GM19023 (cell line): Measurements from ENCODE around the gene LEKR1.
"Not testable (repeated sequence)": the region's sequence is repeated elsewhere in the genome, so short reads cannot be mapped to it uniquely, and the experiment has no call there.

Source experiments
- ATAC-seq: cut with Tn5 transposase; IDR thresholded peaks from one replicate; pipeline ENCODE4 v1.9.1; 2021; ENCODE audit warnings: mild to moderate bottlenecking, moderate library complexity; ENCODE audit not compliant: unreplicated experiment

The LEKR1 gene

DNA sequence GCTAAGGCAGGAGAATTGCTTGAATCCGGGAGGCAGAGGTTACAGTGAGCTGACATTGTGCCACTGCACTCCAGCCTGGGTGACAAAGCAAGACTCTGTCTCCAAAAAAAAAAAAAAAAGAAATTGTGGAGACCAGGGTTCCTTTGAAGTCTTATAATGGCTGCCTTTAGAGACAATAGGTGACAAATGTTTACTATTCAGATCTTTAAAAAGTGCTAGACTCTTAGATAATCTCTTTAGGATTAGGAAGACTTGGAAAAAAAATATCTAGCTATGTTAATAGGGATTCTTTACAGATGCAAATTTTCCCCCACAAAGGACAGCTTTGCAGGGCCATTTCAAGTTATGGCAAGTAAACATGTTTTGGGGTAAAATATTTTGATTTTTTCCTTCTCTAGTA lies 71.7 kb downstream of the LEKR1 start:
- ATAC-seq: not testable (repeated sequence)

DNA sequence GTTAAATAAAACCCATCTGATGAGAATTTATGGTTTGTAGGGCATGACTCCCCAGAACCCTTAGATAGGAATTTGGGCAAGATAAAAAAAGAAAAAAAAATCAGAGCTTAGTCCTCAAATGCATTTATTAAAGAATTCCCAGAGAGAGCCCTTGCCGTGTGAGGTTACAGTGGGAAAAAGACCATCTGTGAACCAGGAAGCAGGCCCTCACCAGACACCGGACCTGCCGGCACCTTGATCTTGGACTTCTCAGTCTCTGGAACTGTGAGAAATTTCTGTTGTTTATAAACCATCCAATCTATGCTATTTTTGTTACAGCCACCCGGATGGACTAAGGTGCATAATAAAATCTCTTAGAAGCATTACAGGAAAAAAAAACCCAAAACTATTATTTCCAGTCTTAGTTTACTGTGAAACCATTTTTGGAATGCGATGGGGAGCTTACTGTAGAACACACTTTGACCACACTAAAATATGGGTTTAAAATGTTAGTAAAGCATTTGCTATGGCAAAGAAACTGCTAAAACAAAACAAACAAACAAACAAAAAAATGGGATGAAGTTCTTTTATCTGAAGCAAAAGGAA lies 72.2 kb downstream of the LEKR1 start:
- no peak for ATAC-seq

DNA sequence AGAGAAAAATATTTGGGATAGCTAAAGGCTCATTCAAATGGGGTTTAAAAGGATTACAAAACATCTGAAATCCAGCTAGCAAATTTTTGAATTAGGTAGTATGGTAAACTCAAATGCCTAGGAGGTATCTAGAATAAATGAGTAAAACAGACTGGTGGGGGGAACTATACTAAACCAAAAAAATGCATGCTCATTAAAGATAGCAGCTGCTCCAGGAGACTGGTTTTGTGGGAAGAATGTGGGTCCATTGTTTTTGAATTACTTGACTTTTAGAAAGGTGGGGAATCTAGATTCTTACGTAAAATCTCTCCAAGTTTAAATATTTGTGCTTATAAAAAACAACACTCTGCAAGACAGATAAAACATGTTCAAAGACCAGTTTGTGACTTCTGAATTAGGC lies 73.8 kb downstream of the LEKR1 start:
- ATAC-seq: no peak

DNA sequence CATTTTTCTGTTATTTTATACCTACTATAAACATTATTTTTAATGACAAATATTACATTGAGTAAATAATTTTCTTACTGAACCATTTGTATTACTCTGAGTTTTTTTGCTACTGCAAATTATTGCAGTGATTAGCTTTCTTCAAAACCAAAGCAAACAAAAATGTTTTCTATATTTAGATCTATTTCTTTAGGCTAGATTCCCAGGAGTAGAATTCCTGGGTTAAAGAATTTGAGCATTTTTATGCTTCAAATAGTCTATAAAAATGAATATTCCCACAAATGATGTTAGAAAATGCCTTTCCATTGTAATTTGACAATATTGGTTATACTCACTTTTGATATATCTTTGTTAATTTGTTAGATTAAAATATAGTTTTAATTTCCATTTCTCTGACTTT lies 76.8 kb downstream of the LEKR1 start:
- ATAC-seq: no peak

DNA sequence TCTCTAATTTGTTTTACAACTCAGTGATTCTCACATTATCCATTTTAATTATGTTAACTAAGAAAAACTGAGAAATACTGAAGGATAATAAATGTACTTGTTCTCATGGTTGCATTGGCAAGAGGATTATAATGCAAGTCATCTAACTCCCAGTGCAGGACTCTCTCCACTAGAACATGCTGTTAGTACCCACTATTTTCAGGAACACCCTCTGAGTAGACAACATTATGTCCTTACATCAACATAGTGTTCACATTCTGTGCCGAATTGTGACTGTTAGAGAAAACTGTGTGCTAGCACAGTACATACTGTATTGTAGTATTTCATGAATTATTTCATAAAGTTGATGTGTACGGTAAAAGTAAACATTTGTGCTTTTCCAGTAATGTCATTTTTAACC lies 80.1 kb downstream of the LEKR1 start:
- ATAC-seq: no peak

DNA sequence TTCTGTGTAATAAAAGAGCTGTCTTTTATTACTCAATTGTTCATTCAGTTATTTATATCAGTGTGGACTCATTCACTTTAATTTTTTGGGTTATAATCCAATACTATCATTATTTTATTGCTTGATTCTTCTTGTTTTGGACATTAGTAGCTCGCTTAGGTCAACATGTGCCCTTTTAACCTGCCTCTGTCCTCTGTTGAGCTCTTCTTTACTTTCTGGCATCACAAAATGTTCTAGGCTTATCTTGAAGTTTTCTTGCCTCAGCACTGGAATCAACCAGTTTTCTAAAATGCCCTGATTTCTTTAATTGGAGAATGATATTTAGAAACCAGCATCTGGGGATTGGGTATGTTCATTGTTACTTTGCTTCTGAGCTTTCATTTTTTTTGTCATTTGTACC lies 82.2 kb downstream of the LEKR1 start:
- no peak for ATAC-seq

DNA sequence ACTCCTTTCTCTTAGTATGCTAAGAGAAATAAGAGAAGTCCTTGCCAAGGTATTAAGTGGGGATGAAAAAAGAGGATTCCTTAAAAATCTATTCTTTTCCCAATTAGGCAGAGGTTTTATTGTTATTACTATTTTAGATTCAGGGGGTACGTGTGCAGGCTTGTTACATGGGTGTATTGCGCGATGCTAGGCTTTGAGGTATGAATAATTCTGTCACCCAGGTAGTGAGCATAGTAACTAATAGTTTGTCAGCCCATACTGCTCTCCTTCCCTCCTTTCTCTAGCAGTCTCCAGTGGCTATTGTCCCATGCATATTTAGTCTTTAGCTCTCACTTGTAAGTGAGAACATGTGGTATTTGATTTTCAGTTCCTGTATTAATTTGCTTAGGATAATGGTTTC lies 83.9 kb downstream of the LEKR1 start:
- no peak for ATAC-seq

DNA sequence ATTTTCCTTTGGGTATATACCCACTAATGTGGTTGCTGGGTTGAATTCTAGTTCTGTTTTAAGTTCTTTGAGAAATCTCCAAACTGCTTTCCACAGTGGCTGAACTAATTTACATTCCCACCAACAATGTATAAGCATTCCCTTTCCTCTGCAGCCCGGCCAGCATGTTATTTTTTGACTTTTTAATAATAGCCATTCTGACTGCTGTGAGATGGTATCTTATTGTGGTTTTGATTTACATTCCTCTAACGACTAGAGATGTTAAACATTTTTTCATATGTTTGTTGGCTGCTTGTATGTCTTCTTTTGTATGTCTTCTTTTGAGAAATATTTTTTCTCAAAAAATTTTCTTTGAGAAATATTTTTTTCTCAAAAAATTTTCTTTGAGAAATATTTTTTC lies 84.7 kb downstream of the LEKR1 start:
- not testable (repeated sequence) for ATAC-seq

DNA sequence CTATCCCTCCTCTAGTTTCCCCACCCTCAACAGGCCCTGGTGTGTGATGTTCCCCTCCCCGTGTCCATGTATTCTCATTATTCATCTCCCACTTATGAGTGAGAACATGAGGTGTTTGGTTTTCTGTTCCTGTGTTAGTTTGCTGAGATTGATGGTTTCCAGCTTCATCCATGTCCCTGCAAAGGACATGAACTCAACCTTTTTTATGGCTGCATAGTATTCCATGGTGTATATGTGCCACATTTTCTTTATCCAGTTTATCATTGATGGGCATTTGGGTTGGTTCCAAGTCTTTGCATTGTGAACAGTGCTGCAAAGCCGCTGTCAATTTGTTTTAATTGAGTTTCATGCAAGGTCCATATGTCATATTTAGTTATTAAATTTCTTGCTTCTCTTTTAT lies 88.1 kb downstream of the LEKR1 start:
- ATAC-seq: not testable (repeated sequence)

DNA sequence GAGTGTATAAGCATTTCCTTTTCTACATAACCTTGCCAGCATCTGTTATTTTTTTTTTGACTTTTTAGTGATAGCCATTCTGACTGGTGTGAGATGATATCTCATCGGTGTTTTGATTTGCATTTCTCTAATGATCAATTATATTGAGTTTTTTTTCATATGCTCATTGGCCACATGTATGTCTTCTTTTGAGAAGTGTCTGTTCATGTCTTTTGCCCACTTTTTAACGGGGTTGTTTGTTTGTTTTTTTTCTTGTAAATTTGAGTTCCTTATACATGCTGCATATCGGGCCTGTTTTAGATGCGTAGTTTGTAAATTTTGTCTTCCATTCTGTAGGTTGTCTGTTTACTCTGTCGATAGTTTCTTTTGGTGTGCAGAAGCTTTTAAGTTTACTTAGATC lies 89.2 kb downstream of the LEKR1 start:
- no peak for ATAC-seq

DNA sequence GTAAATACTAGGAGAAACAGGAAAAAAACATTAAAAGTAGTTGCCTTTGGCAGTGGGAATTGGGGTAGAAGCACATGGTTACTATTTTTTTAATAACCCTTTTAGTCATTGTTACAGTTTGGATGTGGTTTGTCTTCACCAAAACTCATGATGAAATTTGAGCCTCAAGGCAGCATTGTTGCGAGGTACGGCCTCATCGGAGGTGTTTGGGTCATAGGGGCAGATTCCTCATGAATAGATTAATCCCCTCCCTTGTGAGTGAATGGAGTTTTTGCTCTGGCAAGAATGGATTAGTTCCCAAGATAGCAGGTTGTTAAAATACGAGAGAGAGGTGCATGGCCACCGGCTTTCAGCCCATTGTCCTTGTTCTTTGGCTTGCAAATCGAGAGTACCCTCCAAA lies 92.6 kb downstream of the LEKR1 start:
- ATAC-seq: no peak

DNA sequence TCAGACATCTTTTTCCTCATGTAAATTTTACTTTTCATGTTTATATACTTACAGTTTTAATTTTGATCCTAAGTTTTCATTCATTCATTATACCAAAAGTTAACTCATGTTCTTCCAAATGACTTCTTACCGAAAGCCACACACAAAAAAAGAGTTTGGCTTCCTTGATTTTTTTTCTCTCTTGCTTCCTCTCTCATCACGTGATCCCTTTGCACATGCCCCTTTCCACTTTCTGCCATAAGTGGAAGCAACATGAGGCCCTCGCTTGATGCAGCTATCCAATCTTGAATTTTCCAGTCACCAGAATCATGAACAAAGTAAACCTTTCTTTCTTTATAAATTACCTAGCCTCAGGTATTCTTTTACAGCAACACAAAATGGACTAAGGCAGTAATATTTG lies 93.7 kb downstream of the LEKR1 start:
- ATAC-seq: no peak

DNA sequence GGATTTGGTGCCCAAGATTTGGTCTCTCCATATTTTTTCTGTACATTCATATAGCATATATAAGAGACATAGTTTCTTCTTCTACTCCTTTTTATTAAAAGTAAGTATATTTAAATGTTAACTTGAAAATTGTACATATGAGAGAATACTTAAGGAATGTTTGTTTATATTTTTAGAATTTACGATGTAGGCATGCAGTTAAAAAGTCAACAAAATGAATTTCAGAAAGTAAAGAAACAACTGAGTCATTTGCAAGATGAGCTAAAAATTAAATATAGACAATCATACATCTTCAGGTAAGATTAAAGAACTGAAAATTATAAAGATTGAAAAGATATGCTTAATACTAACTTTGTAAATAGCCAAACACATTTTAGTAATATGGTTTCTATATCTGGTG lies 94.2 kb downstream of the LEKR1 start:
- ATAC-seq: no peak

DNA sequence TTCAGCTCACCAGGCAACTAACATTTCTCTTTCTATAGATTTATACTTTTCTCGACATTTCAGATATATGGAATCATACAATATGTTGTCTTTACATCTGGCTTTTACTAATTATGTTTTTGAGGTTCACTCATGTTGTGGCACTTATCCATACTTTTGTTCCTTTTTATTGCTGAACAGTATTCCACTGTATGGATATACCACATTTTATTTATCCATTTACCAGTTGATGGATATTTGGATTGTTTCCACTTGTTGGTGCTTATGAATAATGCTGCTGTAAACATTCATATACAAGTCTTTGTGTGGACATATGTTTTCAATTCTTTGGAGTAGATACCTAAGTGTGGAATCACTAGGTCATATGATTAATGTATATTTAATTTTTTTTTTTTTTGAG lies 97.2 kb downstream of the LEKR1 start:
- no peak for ATAC-seq

DNA sequence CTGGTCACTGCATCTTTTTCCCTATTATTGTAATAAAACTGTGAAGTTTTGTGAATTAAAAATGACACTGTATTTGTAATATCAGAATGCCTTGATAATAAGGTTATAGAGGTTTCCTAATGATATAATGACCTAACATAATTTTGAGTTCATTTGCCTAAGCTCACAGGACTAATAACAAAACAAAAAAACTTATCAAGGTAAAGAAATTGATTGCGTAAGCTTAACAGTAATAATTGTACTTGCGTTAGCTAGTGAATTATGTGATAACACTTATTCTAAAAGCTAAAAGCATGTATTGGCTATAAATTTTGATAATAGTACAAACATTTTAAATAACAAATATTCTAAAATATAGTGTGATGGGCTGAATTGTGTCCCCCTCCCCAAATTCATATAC lies 112.6 kb downstream of the LEKR1 start:
- ATAC-seq: no peak

DNA sequence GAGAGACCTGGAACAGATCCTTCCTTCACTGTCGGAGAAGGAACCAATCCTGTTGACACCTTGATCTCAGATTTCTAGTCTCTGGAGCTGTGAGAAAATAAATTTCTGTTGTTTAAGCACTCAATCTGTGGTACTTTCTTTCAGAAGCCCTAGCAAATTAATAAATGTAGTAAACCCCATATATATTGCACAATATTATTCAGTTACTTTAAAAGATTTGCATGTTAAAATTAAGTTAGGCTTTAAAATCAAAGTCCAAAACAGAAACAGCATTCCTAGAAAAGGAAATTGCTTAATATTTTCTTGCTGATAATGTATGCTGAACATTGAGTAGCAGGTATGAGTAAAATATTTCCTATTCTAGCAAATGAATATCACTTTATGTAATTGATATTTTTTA lies 113.2 kb downstream of the LEKR1 start:
- no peak for ATAC-seq

DNA sequence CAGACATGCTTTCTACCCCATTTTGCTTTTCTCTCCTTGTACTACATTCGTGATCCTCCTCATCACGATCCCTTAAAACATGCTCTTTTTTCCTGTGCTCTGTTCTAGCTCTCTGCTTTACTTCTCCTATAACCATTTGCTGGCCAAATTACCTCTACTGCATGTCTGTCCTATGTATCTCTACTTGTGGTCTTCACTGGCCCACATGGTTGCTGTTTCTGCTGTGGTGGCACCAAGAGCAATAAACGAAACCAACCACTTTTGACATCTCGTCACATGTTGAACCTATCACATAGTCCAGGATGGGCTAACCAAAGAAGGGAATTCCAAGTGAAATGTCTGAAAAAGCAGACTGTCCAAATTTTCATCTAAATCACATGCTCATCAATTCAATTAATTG lies 115.2 kb downstream of the LEKR1 start:
- no peak for ATAC-seq

DNA sequence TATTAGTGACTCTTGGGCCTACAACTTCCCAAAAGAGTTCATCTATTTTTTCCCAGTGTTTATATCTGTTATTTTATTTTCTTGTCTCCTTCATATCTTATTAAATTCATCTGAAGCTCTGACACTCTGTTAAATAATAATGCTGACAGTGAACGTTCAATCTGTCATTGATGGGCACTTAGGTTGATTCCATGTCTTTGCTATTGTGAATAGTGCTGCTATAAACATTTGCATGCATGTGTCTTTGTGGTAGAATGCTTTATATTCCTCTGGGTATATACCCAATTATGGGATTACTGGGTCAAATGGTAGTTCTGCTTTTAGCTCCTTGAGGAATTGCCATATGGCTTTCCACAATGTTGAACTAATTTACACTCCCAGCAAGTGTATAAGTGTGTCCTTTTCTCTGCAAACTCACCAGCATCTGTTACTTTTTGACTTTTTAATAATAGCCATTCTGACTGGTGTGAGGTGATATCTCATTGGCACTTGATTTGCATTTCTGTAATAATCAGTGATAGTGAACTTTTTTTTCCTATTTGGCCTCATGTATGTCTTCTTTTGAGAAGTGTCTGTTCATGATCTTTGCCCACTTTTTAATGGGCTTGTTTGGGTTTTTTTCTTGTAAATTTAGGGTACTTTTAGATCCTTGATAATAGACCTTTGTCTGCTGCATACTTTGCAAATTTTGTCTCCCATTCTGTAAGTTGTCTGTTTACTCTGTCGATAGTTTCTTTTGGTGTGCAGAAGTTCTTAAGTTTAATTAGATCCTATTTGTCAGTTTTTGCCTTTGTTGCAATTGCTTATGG lies 122.5 kb downstream of the LEKR1 start:
- no peak for ATAC-seq

DNA sequence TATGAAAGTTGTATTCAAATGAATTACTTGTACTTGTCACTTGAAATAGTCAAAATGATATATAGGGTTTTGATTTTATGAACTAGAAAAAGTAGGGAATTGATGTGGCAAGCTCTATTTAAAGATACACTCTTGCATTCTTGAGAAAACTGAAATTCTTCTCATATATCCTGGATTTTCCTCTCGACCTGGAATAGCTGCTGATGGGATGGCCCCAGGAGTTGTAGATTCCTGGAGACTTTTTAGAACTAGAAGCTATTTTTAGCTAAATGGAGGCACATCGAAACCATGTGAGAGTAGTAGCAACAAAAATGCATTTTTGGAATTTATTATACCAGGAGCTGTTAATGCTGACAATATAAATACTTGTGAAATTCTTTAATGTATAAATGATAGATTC lies 125.9 kb downstream of the LEKR1 start:
- no peak for ATAC-seq

DNA sequence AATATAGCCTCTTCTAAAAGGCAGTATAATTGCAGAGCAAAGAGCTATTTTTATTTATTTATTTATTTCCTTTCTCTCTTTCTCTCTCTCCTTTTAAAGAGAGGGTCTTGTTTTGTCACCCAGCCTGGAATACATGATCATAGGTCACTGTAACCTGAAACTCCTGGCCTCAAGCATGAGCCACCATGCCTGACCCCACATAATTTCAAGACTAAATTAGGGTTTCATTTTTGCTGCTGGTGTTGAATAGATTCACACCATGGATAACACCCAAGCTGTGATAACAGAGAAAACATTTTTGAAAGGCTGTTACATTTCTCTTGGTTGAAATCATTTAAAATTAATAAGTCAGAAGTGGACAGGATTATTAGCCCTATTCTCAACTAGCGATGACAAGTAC lies 131.6 kb downstream of the LEKR1 start:
- no peak for ATAC-seq

DNA sequence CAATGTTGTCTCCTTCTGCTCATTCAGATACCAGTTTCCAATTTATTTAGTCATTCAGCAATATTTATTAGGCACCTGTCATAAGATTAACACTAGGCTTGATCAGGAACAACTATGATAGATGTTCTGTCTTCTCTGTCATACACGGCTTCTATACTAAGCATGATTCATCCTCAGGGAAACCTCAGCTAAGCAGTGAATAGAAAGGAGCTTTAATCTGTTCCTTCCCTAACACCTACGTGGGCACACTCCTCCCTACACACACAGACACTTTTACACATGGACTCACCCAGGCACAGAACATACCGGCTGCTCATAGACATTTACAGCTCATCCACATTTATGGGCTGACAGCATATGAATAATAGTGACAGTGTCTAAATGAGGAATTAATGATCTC lies 136.9 kb downstream of the LEKR1 start:
- ATAC-seq: no peak

DNA sequence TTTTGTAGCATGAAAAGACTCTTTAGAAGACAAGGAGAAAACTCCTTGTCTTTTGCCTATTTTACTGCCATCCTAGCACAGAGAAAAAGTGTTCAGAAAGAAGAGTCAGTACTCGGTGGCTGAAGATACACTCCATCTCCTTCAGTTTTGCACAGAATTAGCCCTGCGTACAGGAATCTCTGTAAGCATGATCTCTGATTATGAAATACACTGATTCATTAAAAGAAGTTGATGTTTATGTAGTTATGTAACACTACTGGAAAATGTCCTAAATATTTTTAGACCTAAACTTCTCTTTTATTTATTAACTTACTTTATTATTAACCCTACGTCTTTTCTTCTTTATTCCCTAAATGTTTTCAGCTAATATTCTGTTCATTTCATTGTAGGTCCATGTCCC lies 138.4 kb downstream of the LEKR1 start:
- ATAC-seq: no peak

DNA sequence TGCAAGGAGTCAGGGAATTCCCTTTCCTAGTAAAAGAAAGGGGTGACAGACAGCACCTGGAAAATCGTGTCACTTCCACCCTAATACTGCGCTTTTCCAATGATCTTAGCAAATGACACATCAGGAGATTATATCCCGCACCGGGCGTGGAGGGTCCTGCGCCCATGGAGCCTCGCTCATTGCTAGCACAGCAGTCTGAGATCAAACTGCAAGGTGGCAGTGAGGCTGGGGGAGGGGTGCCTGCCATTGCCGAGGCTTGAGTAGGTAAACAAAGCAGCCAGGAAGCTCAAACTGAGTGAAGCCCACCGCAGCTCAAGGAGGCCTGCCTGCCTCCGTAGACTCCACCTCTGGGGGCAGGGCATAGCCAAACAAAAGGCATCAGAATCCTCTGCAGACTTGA lies 140.2 kb downstream of the LEKR1 start:
- ATAC-seq: not testable (repeated sequence)
